Measurements from ENCODE around the gene RILPL1. TPM values are rescaled to one million over a fixed set of nuclear protein-coding genes. Genes with fewer than 3 reads are reported as not detected.
A peak's percentile ranks its signal among the peaks of the same experiment; 100 is the strongest.
"Not testable (repeated sequence)": the region's sequence is repeated elsewhere in the genome, so short reads cannot be mapped to it uniquely, and the experiment has no call there.

RILPL1 gene
- total RNA-seq, 2 experiments from 2014 or later = 2.9 TPM

DNA sequence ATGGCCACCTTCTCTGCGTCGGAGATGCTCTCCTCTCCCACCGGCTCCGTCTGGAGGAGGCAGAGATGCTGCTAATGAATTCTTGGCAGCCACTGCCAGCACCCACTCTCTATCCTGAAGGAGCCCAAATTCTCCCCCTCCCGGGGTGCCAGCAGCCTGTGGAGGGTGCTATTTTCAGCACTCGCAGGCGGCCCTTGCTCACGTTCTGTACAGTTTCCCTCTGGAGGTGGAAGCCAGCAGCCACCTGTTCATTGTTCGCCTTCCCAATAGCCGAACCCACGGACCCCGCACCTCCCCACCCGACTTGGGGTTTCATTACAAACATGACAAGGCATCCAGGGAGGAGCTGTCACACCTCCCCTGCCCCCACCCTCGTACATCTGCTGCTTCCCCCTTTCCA, 47.8 kb downstream of the RILPL1 start:
- H3K4me1 Mint-ChIP-seq (ENCODE audit: low read depth) = peaks cover 20% of the 10 kb centered on the region
- ATAC-seq = no peak
- TF ChIP-seq CTCF (IDR thresholded peaks at IDR 0.05) = no peak
- H3K9me3 Mint-ChIP-seq = no peaks in the 10 kb centered on the region
- intact Hi-C loops (cut with micrococcal nuclease) = no loop called here
- ChIA-PET POLR2A (interaction anchor here (3.0 kb wide), 1 partner anchor 11 kb away, joined by 11 read pairs; no protein-coding TSS in a partner anchor), CTCF (no interaction called here)
- H3K36me3 Mint-ChIP-seq (ENCODE audit: low read depth) = no peaks in the 10 kb centered on the region
- H3K27ac Mint-ChIP-seq = no peak overlapping the region
- no peaks in the 10 kb centered on the region for H3K27me3 Mint-ChIP-seq
- DNase-seq = no peak
- H3K4me3 Mint-ChIP-seq = no peak overlapping the region

DNA sequence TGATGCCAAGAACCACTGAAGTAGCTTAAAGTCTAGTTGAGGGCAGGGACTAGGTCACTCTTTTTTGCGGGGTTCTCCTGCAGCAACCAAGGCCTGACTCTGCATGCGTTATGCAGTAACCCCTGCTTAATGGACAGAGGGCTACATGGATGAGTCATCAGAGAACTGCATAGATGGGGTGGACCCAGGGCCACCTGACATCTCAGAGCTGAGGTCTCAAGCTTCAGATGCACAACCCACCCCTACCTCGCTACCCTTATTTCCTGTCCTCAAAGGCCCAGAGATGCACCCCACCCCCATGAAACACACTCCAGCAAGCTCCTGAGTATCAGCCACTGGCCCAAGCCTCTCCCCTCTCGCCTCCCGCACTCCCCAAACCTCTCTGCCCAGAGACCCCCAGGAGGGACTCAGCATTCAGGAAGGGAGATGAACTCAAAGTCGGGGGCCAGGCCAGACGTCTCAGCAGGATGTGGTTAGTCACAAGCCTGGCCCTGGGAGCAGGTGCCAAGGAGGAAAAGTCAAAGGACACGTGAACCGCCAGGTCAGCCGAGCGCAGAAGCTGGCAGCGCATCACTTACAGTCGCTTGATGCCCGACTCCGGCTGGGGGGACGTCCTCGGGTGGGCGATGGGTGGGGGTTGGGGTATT, 49.8 kb downstream of the RILPL1 start:
- no peak for TF ChIP-seq CTCF (IDR thresholded peaks at IDR 0.05)
- peak; percentile 34 for DNase-seq
- ChIA-PET POLR2A (interaction anchor here (0.9 to 3.0 kb wide), 3 partner anchors 9 to 227 kb away, joined by 3 to 11 read pairs (median 3); no protein-coding TSS in a partner anchor), CTCF (interaction anchor here (2.1 kb wide), 1 partner anchor 98 kb away, joined by 7 read pairs; no protein-coding TSS in a partner anchor)
- Mint-ChIP-seq H3K27me3 (no peaks in the 10 kb centered on the region), H3K4me1 (ENCODE audit: low read depth) (peaks cover 23% of the 10 kb centered on the region), H3K4me3 (no peak overlapping the region), H3K27ac (peak overlapping the region; percentile 37), H3K36me3 (ENCODE audit: low read depth) (no peaks in the 10 kb centered on the region), H3K9me3 (no peaks in the 10 kb centered on the region)
- intact Hi-C loops (cut with micrococcal nuclease) = no loop called here
- ATAC-seq = peak; percentile 72

DNA sequence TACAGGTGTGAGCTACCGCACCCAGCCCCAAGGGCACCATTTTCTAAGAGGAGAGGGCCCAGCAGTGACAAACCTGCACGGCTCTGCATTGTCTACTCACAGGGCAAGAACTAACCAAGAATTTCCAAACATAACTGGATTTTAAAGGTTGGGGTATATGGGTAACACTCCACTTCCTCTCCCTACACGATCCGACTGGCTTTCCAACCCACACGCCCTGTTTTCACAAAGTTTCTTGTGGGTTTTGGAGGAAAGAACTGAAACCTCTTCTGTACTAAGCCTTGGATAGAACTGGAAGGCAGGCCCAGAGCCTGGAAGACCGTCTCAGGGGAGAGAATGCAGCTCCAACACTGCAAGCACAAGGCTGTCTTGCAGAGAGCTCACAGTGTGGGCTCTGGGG, 50.6 kb downstream of the RILPL1 start:
- POLR2A ChIA-PET = interaction anchor here (0.9 to 3.0 kb wide), 3 partner anchors 9 to 226 kb away, joined by 3 to 11 read pairs (median 3); no protein-coding TSS in a partner anchor
- intact Hi-C loops (cut with micrococcal nuclease) = no loop called here
- ATAC-seq (no peak), DNase-seq (no peak)
- CTCF ChIA-PET = interaction anchor here (2.1 kb wide), 1 partner anchor 99 kb away, joined by 7 read pairs; no protein-coding TSS in a partner anchor
- no peaks in the 10 kb centered on the region for H3K9me3 Mint-ChIP-seq
- H3K36me3 Mint-ChIP-seq (ENCODE audit: low read depth) = no peaks in the 10 kb centered on the region
- H3K27ac Mint-ChIP-seq = no peak overlapping the region
- no peak overlapping the region for H3K4me3 Mint-ChIP-seq
- TF ChIP-seq CTCF (IDR thresholded peaks at IDR 0.05) = no peak
- peaks cover 23% of the 10 kb centered on the region for H3K4me1 Mint-ChIP-seq (ENCODE audit: low read depth)
- no peaks in the 10 kb centered on the region for H3K27me3 Mint-ChIP-seq

GRCh38 chr12:123481251-123481650, 52.3 kb downstream of the RILPL1 start:
- H3K27ac Mint-ChIP-seq; CTCF ChIA-PET; H3K4me3 Mint-ChIP-seq; H3K27me3 Mint-ChIP-seq; DNase-seq; H3K36me3 Mint-ChIP-seq (ENCODE audit: low read depth); ATAC-seq; intact Hi-C loops (cut with micrococcal nuclease); H3K9me3 Mint-ChIP-seq; POLR2A ChIA-PET: not testable (repeated sequence)
- H3K4me1 Mint-ChIP-seq (ENCODE audit: low read depth) = peaks cover 23% of the 10 kb centered on the region

- no peak overlapping the region for H3K27ac Mint-ChIP-seq
- H3K36me3 Mint-ChIP-seq (ENCODE audit: low read depth) = no peaks in the 10 kb centered on the region
- POLR2A ChIA-PET = no interaction called here
- intact Hi-C loops (cut with micrococcal nuclease) = no loop called here
- DNase-seq (no peak), ATAC-seq (no peak)
- H3K4me1 Mint-ChIP-seq (ENCODE audit: low read depth) = peaks cover 28% of the 10 kb centered on the region
- no peak for TF ChIP-seq CTCF (IDR thresholded peaks at IDR 0.05)
- CTCF ChIA-PET = no interaction called here
- H3K4me3 Mint-ChIP-seq = no peak overlapping the region
- no peaks in the 10 kb centered on the region for H3K9me3 Mint-ChIP-seq
- H3K27me3 Mint-ChIP-seq = no peaks in the 10 kb centered on the region
Measured at GRCh38 chr12:123479442-123480180, 53.9 kb downstream of the RILPL1 start.

Measured in activated CD8-positive, alpha-beta T cell treated with anti-CD3 and anti-CD28 coated beads for 36 hours (primary cell).